Prostate gland (tissue), 2 donors: Measurements from ENCODE around the gene GIPR.

ENCODE experiments used
- POLR2A ChIP-seq: fragments of 450-650 bp; IDR thresholded peaks from one replicate; pipeline ENCODE4 v1.6.1; 2016; ENCODE audit warnings: antibody characterized with exemption, mild to moderate bottlenecking
- TF ChIP-seq, protein P1 (sequence below), 4 experiments: fragments of 200-600 bp in 2 of 4; fragments of 450-650 bp in 2 of 4; sonication (generic) in 2 of 4; IDR thresholded peaks; 1 replicate in 3 of 4; 2 replicates in 1 of 4; pipeline ENCODE4 v1.5.1; 2016 to 2019; ENCODE audit warnings: antibody characterized with exemption in 4 of 4, mild to moderate bottlenecking in 2 of 4, moderate library complexity in 2 of 4

DNA sequence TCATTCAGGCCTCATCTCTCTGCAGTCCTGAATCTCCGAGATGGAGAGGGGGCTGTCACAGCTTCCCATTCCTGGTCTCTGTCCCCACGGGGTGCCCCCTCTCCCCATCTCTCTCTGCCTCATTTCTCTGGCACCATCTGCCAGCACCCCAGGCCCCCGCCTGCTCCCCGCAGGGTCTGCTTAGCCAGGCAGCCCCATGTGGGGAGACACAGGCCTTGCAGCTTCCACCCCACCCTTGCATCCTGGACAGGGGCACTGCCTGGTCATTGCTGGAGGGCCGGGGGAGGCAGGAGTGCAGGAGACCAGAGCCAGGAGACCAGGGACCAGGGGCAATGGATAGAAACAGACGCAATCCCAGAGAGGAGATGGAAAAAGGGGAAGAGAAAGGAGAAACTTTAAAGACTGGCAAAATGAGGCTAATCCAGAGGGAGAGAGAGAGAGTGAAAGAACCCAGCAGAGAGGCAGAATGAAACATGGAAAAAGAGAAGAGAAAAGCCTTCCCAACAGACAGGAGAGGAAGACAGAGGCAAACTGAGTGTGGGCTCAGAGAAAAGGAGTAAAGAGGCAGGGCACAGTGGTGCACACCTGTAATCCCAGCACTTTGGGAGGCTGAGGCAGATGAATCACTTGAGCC lies 8.8 kb upstream of the GIPR start:
- TF ChIP-seq, protein P1, sequence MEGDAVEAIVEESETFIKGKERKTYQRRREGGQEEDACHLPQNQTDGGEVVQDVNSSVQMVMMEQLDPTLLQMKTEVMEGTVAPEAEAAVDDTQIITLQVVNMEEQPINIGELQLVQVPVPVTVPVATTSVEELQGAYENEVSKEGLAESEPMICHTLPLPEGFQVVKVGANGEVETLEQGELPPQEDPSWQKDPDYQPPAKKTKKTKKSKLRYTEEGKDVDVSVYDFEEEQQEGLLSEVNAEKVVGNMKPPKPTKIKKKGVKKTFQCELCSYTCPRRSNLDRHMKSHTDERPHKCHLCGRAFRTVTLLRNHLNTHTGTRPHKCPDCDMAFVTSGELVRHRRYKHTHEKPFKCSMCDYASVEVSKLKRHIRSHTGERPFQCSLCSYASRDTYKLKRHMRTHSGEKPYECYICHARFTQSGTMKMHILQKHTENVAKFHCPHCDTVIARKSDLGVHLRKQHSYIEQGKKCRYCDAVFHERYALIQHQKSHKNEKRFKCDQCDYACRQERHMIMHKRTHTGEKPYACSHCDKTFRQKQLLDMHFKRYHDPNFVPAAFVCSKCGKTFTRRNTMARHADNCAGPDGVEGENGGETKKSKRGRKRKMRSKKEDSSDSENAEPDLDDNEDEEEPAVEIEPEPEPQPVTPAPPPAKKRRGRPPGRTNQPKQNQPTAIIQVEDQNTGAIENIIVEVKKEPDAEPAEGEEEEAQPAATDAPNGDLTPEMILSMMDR (IDR thresholded peaks at IDR 0.05): no peak
- TF ChIP-seq POLR2A: no peak
